HCT116 (cell line): ENCODE results near the gene ZSWIM8. TPM values are rescaled to one million over a fixed set of nuclear protein-coding genes. Genes with fewer than 3 reads are reported as not detected.

Source experiments
- ATAC-seq: fragments of 200-7000 bp; cut with Tn5 transposase; 2 replicates; pipeline ENCODE4 v1.9.1; 2020; ENCODE audit warnings: mild to moderate bottlenecking, moderate library complexity
- BruUV-seq: library from RNA; stranded (reverse); fragments of 400-500 nt; replicated peaks from 2 replicates; lab custom pipeline; 2021; lab: Mats Ljungman, UMichigan
- CTCF ChIA-PET: fragments of 300-600 bp; sonication (Branson Sonifier 250); formaldehyde crosslinking; loops from one replicate; lab custom pipeline; 2021; ENCODE audit warnings: antibody characterized with exemption; lab: Charles Lee
- POLR2A ChIA-PET: fragments of 300-600, 350-600 bp; sonication (Branson Sonifier 250); formaldehyde crosslinking; loops from one replicate; lab custom pipeline; 2021; ENCODE audit warnings: antibody characterized with exemption; lab: Charles Lee
- RAD21 ChIA-PET, 2 experiments: fragments of 300-600 bp; sonication (Branson Sonifier 250); formaldehyde crosslinking; loops; one replicate each; lab custom pipeline; 2023; ENCODE audit warnings: low total read pairs in 2 of 2; ENCODE audit not compliant: uncharacterized antibody in 2 of 2, unreplicated experiment in 2 of 2, low non-redundant PET in 1 of 2; lab: Charles Lee
- DNase-seq: peaks from one replicate; pipeline ENCODE4 v3.0.0-alpha.2; 2010; ENCODE audit warnings: low read depth, low spot score
- H2AFZ ChIP-seq: fragments of 200-600 bp; shearing (Covaris generic), sonication (generic); 2 replicates; pipeline ENCODE4 v1.6.1; 2017; ENCODE audit warnings: low read depth, mixed run types, mixed read lengths, antibody characterized with exemption, low read length; ENCODE audit not compliant: poor library complexity, severe bottlenecking
- H3K27ac ChIP-seq: 2 replicates; pipeline ENCODE4 v1.5.1; 2012; ENCODE audit warnings: low read depth, low read length
- H3K27me3 ChIP-seq: fragments of 200-600 bp; sonication (generic); 2 replicates; pipeline ENCODE4 v1.6.1; 2016; ENCODE audit warnings: mixed run types, low read length, mixed read lengths; ENCODE audit not compliant: insufficient read depth
- H3K36me3 ChIP-seq, 2 experiments: fragments of 200-500 bp in 1 of 2; fragments of 200-600 bp in 1 of 2; sonication (Bioruptor generic) in 1 of 2; sonication (generic) in 1 of 2; 2 replicates each; pipeline versions ENCODE4 v1.5.1 to v1.6.1; 2014 to 2016; ENCODE audit warnings: low read length in 2 of 2, inconsistent platforms in 1 of 2, mixed read lengths in 1 of 2, mixed run types in 1 of 2; ENCODE audit not compliant: insufficient read depth in 2 of 2, control insufficient read depth in 1 of 2
- H3K4me1 ChIP-seq, 2 experiments: fragments of 200-600 bp in 1 of 2; sonication (generic) in 1 of 2; 2 replicates each; pipeline versions ENCODE4 v1.5.1 to v1.6.1; 2012 to 2017; ENCODE audit warnings: low read length in 2 of 2, inconsistent platforms in 1 of 2, mild to moderate bottlenecking in 1 of 2, mixed read lengths in 1 of 2, mixed run types in 1 of 2, moderate library complexity in 1 of 2; ENCODE audit not compliant: insufficient read depth in 2 of 2, control insufficient read depth in 1 of 2
- H3K4me2 ChIP-seq: fragments of 200-600 bp; sonication (generic); 2 replicates; pipeline ENCODE4 v1.6.1; 2017; ENCODE audit warnings: mixed run types, low read length, mixed read lengths
- H3K4me3 ChIP-seq, 2 experiments: fragments of 200-600 bp in 1 of 2; sonication (generic) in 1 of 2; replicated peaks in 1 of 2; 2 replicates each; pipeline ENCODE4 v1.5.1; 2011 to 2016; ENCODE audit warnings: low read length in 2 of 2, control low read depth in 1 of 2, low read depth in 1 of 2, mild to moderate bottlenecking in 1 of 2, mixed read lengths in 1 of 2, mixed run types in 1 of 2
- H3K79me2 ChIP-seq: fragments of 200-600 bp; sonication (generic); 2 replicates; pipeline ENCODE4 v1.6.1; 2017; ENCODE audit warnings: mild to moderate bottlenecking, mixed run types, low read length, moderate library complexity, mixed read lengths; ENCODE audit not compliant: insufficient read depth
- H3K9ac ChIP-seq: fragments of 200-600 bp; sonication (generic); 2 replicates; pipeline ENCODE4 v1.6.1; 2016; ENCODE audit warnings: low read length, mixed read lengths
- H3K9me2 ChIP-seq: fragments of 200-600 bp; sonication (generic), shearing (Covaris generic); 2 replicates; pipeline ENCODE4 v1.6.1; 2017; ENCODE audit warnings: mixed run types, mild to moderate bottlenecking, moderate library complexity; ENCODE audit not compliant: insufficient read depth
- H3K9me3 ChIP-seq, 2 experiments: fragments of 200-500 bp in 1 of 2; fragments of 200-600 bp in 1 of 2; sonication (Bioruptor generic) in 1 of 2; sonication (generic) in 1 of 2; 2 replicates each; pipeline ENCODE4 v1.6.1; 2014 to 2017; ENCODE audit warnings: low read length in 2 of 2, mixed read lengths in 2 of 2, inconsistent platforms in 1 of 2, low read depth in 1 of 2, mild to moderate bottlenecking in 1 of 2, mixed run types in 1 of 2, moderate library complexity in 1 of 2; ENCODE audit not compliant: control insufficient read depth in 1 of 2, insufficient read depth in 1 of 2
- H4K20me1 ChIP-seq: fragments of 200-600 bp; sonication (generic), shearing (Covaris generic); 2 replicates; pipeline ENCODE4 v1.6.1; 2017; ENCODE audit warnings: mixed run types, mild to moderate bottlenecking, moderate library complexity; ENCODE audit not compliant: insufficient read depth
- ATF3 ChIP-seq: IDR thresholded peaks from 2 replicates; pipeline ENCODE4 v1.6.1; 2012
- CEBPB ChIP-seq: IDR thresholded peaks from 2 replicates; pipeline ENCODE4 v1.6.1; 2012; ENCODE audit warnings: low read depth
- FOSL1 ChIP-seq: IDR thresholded peaks from 2 replicates; pipeline ENCODE4 v1.6.1; 2012; ENCODE audit warnings: low read depth
- JUND ChIP-seq: IDR thresholded peaks from 2 replicates; pipeline ENCODE4 v1.6.1; 2012
- POLR2A ChIP-seq: IDR thresholded peaks from 2 replicates; pipeline ENCODE4 v1.7.0; 2011; ENCODE audit warnings: borderline replicate concordance; ENCODE audit not compliant: insufficient read depth, insufficient read length; ENCODE audit errors: extremely low read depth
- RAD21 ChIP-seq: IDR thresholded peaks from 2 replicates; pipeline ENCODE4 v1.6.1; 2012; ENCODE audit warnings: low read depth, mild to moderate bottlenecking
- ZBTB33 ChIP-seq: IDR thresholded peaks from 2 replicates; pipeline ENCODE4 v1.6.1; 2011; ENCODE audit warnings: mild to moderate bottlenecking, low read length, moderate library complexity; ENCODE audit not compliant: insufficient replicate concordance; ENCODE audit errors: extremely low read depth
- intact Hi-C: fragments of 100-400 bp; cut with micrococcal nuclease; formaldehyde crosslinking; loops from 2 replicates; pipeline ENCODE4 v1.10.0; 2022
- total RNA-seq: library from RNA; stranded (reverse); gene quantifications from one replicate; pipeline ENCODE4 v1.2.1, GENCODE V29; 2021; ENCODE audit not compliant: unreplicated experiment
- TF ChIP-seq, protein P1 (sequence below), 3 experiments: fragments of 200-600 bp in 1 of 3; sonication (generic) in 1 of 3; IDR thresholded peaks in 2 of 3; conservative IDR thresholded peaks in 1 of 3; 2 replicates each; pipeline ENCODE4 v1.5.1; 2012 to 2017; ENCODE audit warnings: low read depth in 2 of 3, low read length in 2 of 3, antibody characterized with exemption in 1 of 3, borderline replicate concordance in 1 of 3, control low read depth in 1 of 3, mild to moderate bottlenecking in 1 of 3, mixed read lengths in 1 of 3, mixed run types in 1 of 3, moderate library complexity in 1 of 3; ENCODE audit not compliant: insufficient read depth in 1 of 3

Gene ZSWIM8
- total RNA-seq, 1 experiment from 2014 or later, result 49.9 TPM

DNA sequence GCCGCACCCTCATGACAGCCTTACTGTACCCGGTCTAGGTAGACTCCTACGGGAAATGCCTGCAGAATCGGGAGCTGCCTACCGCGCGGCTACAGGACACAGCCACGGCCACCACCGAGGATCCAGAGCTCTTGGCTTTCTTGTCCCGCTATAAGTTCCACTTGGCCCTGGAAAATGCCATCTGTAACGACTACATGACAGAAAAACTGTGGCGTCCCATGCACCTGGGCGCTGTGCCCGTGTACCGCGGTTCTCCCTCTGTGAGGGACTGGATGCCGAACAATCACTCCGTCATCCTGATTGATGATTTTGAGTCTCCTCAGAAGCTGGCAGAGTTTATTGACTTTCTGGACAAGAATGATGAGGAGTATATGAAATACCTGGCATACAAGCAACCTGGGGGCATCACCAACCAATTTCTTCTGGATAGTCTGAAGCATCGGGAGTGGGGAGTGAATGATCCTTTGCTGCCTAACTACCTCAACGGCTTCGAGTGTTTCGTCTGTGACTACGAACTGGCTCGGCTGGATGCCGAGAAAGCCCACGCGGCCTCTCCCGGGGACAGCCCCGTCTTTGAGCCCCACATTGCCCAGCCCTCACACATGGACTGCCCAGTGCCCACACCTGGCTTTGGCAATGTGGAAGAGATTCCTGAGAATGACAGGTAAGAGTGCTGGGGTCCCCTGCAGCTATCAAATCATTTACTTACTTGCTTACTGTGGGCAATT, 12.1 kb upstream of the ZSWIM8 start (continued):
- no peak for TF ChIP-seq JUND
- no peak for TF ChIP-seq ATF3
- no peak for TF ChIP-seq CEBPB

DNA sequence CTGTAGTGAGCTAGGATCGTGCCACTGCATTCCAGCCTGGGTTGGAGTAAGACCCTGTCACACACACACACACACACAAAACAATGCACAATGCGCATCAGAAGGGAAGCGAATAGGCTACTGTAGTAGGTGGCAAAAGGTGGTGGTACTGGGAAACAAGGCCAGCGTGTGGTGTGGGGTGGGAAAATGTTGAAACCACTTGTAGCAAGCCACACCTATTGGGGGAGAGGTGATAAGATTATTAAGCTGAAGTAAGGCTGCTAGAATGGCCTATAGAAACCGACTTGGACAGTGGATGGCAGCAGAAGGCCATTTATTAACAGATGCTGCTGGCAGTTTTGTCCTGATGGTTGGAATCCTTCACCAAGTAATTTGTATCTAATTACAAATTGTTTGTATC, 10.8 kb upstream of the ZSWIM8 start:
- no TSS peak for BruUV-seq

More for the DNA sequence above, 10.8 kb upstream of the ZSWIM8 start:
- intact Hi-C loops, result loop anchor here (5.0 kb wide), 1 partner anchor 103 kb away; no protein-coding TSS in a partner anchor
- no peaks in the 10 kb centered on the region for H3K27me3 ChIP-seq
- peaks cover 24 to 31% of the 10 kb centered on the region in 2 experiments for H3K36me3 ChIP-seq
- H3K4me3 ChIP-seq, result peak overlapping the region; percentile 32 to 83; a peak in 3 of 4 replicates
- no peak overlapping the region for H3K9ac ChIP-seq
- H3K79me2 ChIP-seq, result peaks cover 43% of the 10 kb centered on the region
- DNase-seq (no peak), ATAC-seq (no peak)
- H4K20me1 ChIP-seq, result no peaks in the 10 kb centered on the region
- no peak for TF ChIP-seq ZBTB33
- TF ChIP-seq, protein P1, sequence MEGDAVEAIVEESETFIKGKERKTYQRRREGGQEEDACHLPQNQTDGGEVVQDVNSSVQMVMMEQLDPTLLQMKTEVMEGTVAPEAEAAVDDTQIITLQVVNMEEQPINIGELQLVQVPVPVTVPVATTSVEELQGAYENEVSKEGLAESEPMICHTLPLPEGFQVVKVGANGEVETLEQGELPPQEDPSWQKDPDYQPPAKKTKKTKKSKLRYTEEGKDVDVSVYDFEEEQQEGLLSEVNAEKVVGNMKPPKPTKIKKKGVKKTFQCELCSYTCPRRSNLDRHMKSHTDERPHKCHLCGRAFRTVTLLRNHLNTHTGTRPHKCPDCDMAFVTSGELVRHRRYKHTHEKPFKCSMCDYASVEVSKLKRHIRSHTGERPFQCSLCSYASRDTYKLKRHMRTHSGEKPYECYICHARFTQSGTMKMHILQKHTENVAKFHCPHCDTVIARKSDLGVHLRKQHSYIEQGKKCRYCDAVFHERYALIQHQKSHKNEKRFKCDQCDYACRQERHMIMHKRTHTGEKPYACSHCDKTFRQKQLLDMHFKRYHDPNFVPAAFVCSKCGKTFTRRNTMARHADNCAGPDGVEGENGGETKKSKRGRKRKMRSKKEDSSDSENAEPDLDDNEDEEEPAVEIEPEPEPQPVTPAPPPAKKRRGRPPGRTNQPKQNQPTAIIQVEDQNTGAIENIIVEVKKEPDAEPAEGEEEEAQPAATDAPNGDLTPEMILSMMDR (IDR thresholded peaks at IDR 0.05 in 2 of 3, conservative IDR thresholded peaks at IDR 0.05 in 1 of 3; ENCODE audit: borderline replicate concordance in 1 of 3, insufficient read depth in 1 of 3, low read depth in 2 of 3, low read length in 2 of 3), result 0 out of 6 replicates have a peak, but pooled peaks of 1 of the 3 experiments have one; percentile 10
- TF ChIP-seq FOSL1, result no peak
- TF ChIP-seq POLR2A, result no peak
- TF ChIP-seq RAD21, result peak; percentile 28
- peaks cover 9 to 25% of the 10 kb centered on the region in 2 experiments for H3K4me1 ChIP-seq
- H3K4me2 ChIP-seq, result peak overlapping the region; percentile 77; the same call in 1 of the 2 replicates
- ChIA-PET CTCF (no interaction called here), RAD21 (no interaction called here), POLR2A (interaction anchor here (1.3 kb wide), 1 partner anchor 10 kb away, joined by 3 read pairs; no protein-coding TSS in a partner anchor)
- no peaks in the 10 kb centered on the region for H3K9me2 ChIP-seq
- no peak overlapping the region for H2AFZ ChIP-seq
- H3K9me3 ChIP-seq, result no peaks in the 10 kb centered on the region
- no peak overlapping the region; the same call in 1 of the 2 replicates for H3K27ac ChIP-seq
